ENCODE measurements around the gene ZEB1. TPM values are rescaled to one million over a fixed set of nuclear protein-coding genes. Genes with fewer than 3 reads are reported as not detected.

Gene ZEB1
- polyA plus RNA-seq, 1 donor from 2014 or later: 18.0 TPM

DNA sequence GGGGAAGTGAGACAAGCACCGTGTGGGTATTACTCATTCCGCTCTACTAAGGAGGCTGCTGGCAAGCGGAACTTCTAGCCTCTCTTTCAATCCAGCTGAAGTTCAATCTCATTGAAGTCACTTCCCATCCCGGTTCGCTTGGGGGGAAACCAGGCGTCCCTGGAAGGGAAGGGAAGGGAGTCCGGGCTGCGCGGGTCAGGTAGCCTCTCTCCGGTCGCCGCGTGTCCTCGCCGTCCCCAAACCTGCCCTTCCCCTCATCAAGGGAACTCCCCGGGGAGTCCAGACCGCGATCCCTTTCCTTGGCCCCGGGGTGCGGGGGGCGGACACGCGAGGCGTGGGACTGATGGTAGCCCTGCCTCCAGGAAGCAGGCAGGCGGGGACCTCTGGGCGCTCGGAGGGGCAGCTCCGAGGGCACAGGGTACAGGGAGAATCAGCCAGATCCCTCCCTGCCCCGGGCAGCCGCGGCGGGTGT lies 598 bp upstream of the ZEB1 start:
- TF ChIP-seq MXI1 (conservative IDR thresholded peaks at IDR 0.05; ENCODE audit: poor library complexity, severe bottlenecking) (no peak), SMC3 (conservative IDR thresholded peaks at IDR 0.05; ENCODE audit: poor library complexity) (peak; percentile 39)
- Histone ChIP-seq H3F3A (ENCODE audit: insufficient read depth, low read length, poor library complexity, severe bottlenecking) (peaks cover 2% of the 10 kb centered on the region), H2AFZ (ENCODE audit: low read depth, low read length) (peak overlapping the region; percentile 97), H4K20me1 (ENCODE audit: insufficient read depth) (no peaks in the 10 kb centered on the region), H3K4me3 (ENCODE audit: low read length) (peak overlapping the region; percentile 91), H3K9ac (ENCODE audit: low read length) (peak overlapping the region; percentile 58), H3K27ac (ENCODE audit: low read length) (no peak overlapping the region), H3K36me3 (ENCODE audit: insufficient read depth, low read length) (no peaks in the 10 kb centered on the region), H3K9me3 (ENCODE audit: low read length) (no peaks in the 10 kb centered on the region), H3K9me2 (ENCODE audit: insufficient read depth, low read length) (no peaks in the 10 kb centered on the region), H3K27me3 (ENCODE audit: insufficient read depth, low read depth, low read length) (no peaks in the 10 kb centered on the region), H3K4me2 (ENCODE audit: low read length) (peak overlapping the region; percentile 89), H3K79me2 (replicated peaks; ENCODE audit: insufficient read depth, low read length) (peaks cover 33% of the 10 kb centered on the region)

DNA sequence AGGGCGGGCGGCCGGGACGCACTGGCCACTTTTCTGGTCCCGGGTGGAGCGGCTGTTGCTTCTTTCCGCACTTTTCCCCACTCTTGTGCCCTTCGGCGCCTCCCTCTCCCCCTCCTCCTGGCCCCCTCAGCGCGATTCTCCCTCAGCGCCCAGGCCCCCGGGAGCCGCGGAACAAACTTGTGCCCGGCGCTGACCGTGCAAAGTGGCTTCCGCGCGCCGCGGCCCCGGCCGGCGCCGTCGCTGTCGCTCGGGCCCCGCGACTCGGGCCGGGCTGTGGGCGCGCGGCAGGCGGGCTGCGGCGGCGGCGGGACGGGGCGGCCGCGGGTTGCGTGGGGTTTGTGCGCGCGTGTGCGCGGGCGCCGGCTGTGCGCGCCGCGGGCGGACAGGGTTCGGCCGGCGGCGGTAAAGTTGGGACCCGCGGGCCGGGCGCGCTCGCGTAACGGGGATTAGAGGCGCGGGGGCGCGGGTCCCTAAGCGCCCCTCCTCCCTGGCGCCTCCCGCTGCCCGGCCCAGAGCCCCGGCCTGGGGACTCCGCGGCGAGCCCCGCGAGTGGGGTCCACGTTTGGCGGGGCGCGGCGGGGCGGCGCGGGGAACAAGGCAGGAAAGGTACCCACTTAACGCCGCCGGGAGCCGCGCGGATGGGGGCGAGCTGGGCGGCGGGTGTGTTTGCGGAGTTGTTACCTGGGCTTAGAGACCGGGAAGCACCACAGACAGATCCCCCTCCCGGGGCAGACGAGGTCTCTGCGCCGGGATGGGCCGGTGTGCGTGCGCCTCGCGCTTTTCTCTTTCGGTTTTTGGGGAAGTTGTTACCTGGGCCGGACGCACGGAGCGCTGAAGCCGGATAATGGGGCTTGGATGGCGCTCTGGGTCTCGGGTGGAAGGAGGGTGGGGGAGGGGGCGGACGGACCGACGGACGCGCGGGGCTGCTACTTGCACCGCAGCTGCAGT lies 860 bp downstream of the ZEB1 start:
- Histone ChIP-seq H3K9me2 (ENCODE audit: insufficient read depth, low read length) (no peaks in the 10 kb centered on the region), H3K4me2 (ENCODE audit: low read length) (peak overlapping the region; percentile 84), H3K9me3 (ENCODE audit: low read length) (no peaks in the 10 kb centered on the region), H3F3A (ENCODE audit: insufficient read depth, low read length, poor library complexity, severe bottlenecking) (peaks cover 2% of the 10 kb centered on the region), H3K27ac (ENCODE audit: low read length) (peak overlapping the region; percentile 68), H2AFZ (ENCODE audit: low read depth, low read length) (peak overlapping the region; percentile 69), H3K4me3 (ENCODE audit: low read length) (peak overlapping the region; percentile 91), H3K9ac (ENCODE audit: low read length) (peak overlapping the region; percentile 75), H3K36me3 (ENCODE audit: insufficient read depth, low read length) (no peaks in the 10 kb centered on the region), H3K27me3 (ENCODE audit: insufficient read depth, low read depth, low read length) (no peaks in the 10 kb centered on the region), H4K20me1 (ENCODE audit: insufficient read depth) (no peaks in the 10 kb centered on the region), H3K79me2 (replicated peaks; ENCODE audit: insufficient read depth, low read length) (peaks cover 48% of the 10 kb centered on the region)
- TF ChIP-seq RAD21 (conservative IDR thresholded peaks at IDR 0.05): peak; percentile 24
- no peak for TF ChIP-seq MXI1 (conservative IDR thresholded peaks at IDR 0.05; ENCODE audit: poor library complexity, severe bottlenecking)
- peak; percentile 1 for TF ChIP-seq SMC3 (conservative IDR thresholded peaks at IDR 0.05; ENCODE audit: poor library complexity)

- Histone ChIP-seq H3K9me2 (ENCODE audit: insufficient read depth, low read length) (no peaks in the 10 kb centered on the region), H3K9ac (ENCODE audit: low read length) (peak overlapping the region; percentile 75), H3K79me2 (replicated peaks; ENCODE audit: insufficient read depth, low read length) (peaks cover 56% of the 10 kb centered on the region), H3K4me3 (ENCODE audit: low read length) (peak overlapping the region; percentile 91), H4K20me1 (ENCODE audit: insufficient read depth) (no peaks in the 10 kb centered on the region), H3K4me2 (ENCODE audit: low read length) (peak overlapping the region; percentile 84), H3K9me3 (ENCODE audit: low read length) (no peaks in the 10 kb centered on the region), H3K27me3 (ENCODE audit: insufficient read depth, low read depth, low read length) (no peaks in the 10 kb centered on the region), H3K27ac (ENCODE audit: low read length) (peak overlapping the region; percentile 62), H2AFZ (ENCODE audit: low read depth, low read length) (peak overlapping the region; percentile 69), H3F3A (ENCODE audit: insufficient read depth, low read length, poor library complexity, severe bottlenecking) (peaks cover 2% of the 10 kb centered on the region), H3K36me3 (ENCODE audit: insufficient read depth, low read length) (no peaks in the 10 kb centered on the region)
- TF ChIP-seq, protein P1, sequence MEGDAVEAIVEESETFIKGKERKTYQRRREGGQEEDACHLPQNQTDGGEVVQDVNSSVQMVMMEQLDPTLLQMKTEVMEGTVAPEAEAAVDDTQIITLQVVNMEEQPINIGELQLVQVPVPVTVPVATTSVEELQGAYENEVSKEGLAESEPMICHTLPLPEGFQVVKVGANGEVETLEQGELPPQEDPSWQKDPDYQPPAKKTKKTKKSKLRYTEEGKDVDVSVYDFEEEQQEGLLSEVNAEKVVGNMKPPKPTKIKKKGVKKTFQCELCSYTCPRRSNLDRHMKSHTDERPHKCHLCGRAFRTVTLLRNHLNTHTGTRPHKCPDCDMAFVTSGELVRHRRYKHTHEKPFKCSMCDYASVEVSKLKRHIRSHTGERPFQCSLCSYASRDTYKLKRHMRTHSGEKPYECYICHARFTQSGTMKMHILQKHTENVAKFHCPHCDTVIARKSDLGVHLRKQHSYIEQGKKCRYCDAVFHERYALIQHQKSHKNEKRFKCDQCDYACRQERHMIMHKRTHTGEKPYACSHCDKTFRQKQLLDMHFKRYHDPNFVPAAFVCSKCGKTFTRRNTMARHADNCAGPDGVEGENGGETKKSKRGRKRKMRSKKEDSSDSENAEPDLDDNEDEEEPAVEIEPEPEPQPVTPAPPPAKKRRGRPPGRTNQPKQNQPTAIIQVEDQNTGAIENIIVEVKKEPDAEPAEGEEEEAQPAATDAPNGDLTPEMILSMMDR (IDR thresholded peaks at IDR 0.05; ENCODE audit: poor library complexity, severe bottlenecking): peak; percentile 14
- TF ChIP-seq TAF1 (IDR thresholded peaks at IDR 0.05; ENCODE audit: low read depth) (peak; percentile 26), MXI1 (conservative IDR thresholded peaks at IDR 0.05; ENCODE audit: poor library complexity, severe bottlenecking) (peak; percentile 71), EZH2 (IDR thresholded peaks at IDR 0.05; ENCODE audit: borderline replicate concordance, insufficient read depth, low read length, poor library complexity, severe bottlenecking) (no peak), SMC3 (conservative IDR thresholded peaks at IDR 0.05; ENCODE audit: poor library complexity) (peak; percentile 21)
- TF ChIP-seq, protein P2, sequence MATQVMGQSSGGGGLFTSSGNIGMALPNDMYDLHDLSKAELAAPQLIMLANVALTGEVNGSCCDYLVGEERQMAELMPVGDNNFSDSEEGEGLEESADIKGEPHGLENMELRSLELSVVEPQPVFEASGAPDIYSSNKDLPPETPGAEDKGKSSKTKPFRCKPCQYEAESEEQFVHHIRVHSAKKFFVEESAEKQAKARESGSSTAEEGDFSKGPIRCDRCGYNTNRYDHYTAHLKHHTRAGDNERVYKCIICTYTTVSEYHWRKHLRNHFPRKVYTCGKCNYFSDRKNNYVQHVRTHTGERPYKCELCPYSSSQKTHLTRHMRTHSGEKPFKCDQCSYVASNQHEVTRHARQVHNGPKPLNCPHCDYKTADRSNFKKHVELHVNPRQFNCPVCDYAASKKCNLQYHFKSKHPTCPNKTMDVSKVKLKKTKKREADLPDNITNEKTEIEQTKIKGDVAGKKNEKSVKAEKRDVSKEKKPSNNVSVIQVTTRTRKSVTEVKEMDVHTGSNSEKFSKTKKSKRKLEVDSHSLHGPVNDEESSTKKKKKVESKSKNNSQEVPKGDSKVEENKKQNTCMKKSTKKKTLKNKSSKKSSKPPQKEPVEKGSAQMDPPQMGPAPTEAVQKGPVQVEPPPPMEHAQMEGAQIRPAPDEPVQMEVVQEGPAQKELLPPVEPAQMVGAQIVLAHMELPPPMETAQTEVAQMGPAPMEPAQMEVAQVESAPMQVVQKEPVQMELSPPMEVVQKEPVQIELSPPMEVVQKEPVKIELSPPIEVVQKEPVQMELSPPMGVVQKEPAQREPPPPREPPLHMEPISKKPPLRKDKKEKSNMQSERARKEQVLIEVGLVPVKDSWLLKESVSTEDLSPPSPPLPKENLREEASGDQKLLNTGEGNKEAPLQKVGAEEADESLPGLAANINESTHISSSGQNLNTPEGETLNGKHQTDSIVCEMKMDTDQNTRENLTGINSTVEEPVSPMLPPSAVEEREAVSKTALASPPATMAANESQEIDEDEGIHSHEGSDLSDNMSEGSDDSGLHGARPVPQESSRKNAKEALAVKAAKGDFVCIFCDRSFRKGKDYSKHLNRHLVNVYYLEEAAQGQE (IDR thresholded peaks at IDR 0.05; ENCODE audit: borderline replicate concordance): no peak
Observed at GRCh38 chr10:31320550-31321211, 1.7 kb downstream of the ZEB1 start.

Data from neural cell (in vitro differentiated cells).